IPS-18a (cell line): ENCODE measurements around the gene GRAP2.

Experiments
- H3K27ac ChIP-seq: one replicate; pipeline ENCODE4 v1.5.1; 2013; ENCODE audit warnings: low read length
- H3K27me3 ChIP-seq: one replicate; pipeline ENCODE4 v1.6.1; 2013; ENCODE audit warnings: mild to moderate bottlenecking, low read length; ENCODE audit not compliant: control insufficient read depth, insufficient read depth
- H3K36me3 ChIP-seq: one replicate; pipeline ENCODE4 v1.6.1; 2013; ENCODE audit warnings: low read depth, low read length; ENCODE audit not compliant: control insufficient read depth
- H3K4me1 ChIP-seq: one replicate; pipeline ENCODE4 v1.6.1; 2013; ENCODE audit warnings: low read depth, low read length; ENCODE audit not compliant: control insufficient read depth
- H3K4me3 ChIP-seq: one replicate; pipeline ENCODE4 v1.5.1; 2013; ENCODE audit warnings: low read length
- H3K9ac ChIP-seq: one replicate; pipeline ENCODE4 v1.6.1; 2013; ENCODE audit warnings: mild to moderate bottlenecking, low read length, moderate library complexity
- H3K9me3 ChIP-seq: one replicate; pipeline ENCODE4 v1.6.1; 2013; ENCODE audit warnings: low read depth, low read length; ENCODE audit not compliant: control insufficient read depth

GRAP2 gene

DNA sequence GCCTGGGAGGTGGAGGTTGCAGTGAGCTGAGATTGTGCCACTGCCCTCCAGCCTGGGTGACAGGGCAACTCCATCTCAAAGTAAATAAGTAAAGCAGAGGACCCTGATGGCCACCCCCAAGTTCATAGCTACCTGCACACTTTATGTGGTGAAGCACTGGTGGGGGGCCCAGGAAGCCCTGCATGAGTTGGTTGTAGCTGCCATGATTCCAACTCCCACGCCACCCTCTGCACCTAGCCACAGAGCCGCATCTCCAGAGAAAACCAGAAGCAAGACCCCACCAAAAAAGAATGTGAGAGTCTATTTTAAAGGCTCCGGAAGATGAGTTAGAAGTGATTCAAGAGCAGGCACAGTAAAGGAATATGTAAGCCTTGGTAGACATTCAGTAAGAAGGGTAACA is 38.9 kb downstream of the GRAP2 start:
- no peaks in the 10 kb centered on the region for H3K9me3 ChIP-seq
- H3K27me3 ChIP-seq, result no peaks in the 10 kb centered on the region
- peaks cover 48% of the 10 kb centered on the region for H3K4me1 ChIP-seq
- H3K4me3 ChIP-seq, result no peak overlapping the region
- no peaks in the 10 kb centered on the region for H3K36me3 ChIP-seq
- H3K9ac ChIP-seq, result no peak overlapping the region
- H3K27ac ChIP-seq, result no peak overlapping the region

DNA sequence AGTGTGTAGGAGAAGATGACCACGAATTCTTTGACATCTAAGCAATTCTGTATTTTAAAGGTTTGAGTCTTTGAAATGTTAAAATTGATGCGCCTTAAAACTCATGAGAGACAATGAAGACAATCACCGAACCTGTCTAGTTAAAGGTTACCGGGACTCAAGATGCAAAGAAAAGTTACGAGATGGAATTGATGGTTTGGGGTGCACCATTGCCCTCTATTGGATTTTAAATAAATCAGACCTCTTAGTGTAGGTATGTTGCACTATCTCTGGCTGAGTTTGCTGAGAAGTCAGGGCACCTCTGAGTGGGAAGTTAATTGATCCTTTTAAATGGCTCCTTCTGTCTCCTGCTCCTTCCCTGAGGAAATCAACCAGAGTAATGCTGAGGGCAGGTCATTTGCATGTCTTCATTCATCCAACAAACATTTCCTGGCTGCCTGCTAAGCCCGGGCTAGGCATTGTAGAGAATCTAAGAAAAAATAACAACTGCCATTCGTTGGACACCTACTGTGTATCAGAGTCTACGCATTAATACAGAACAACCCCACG is 39.9 kb downstream of the GRAP2 start:
- Histone ChIP-seq H3K4me1 (peaks cover 47% of the 10 kb centered on the region), H3K9ac (no peak overlapping the region), H3K4me3 (peak overlapping the region; percentile 23), H3K36me3 (no peaks in the 10 kb centered on the region), H3K27ac (no peak overlapping the region), H3K9me3 (no peaks in the 10 kb centered on the region), H3K27me3 (no peaks in the 10 kb centered on the region)

DNA sequence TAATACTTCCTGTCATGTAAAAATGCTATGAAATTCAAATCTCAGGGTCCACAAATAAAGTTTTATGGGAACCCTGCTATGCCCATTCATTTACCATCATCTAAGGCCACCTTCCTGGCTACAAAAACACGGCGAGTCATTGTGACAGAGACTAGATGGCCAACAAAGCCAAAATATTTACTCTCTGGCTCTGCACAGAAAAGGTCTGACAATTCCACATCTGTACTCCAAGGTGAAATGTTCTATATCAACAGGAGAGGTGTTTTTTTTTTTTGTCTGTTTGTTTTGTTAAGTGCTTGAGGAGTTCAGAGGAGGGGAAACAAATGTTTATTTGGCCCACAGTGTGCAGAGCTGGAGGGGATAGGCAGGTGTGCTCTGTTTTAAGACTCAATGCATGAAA is 40.7 kb downstream of the GRAP2 start:
- no peaks in the 10 kb centered on the region for H3K36me3 ChIP-seq
- H3K27ac ChIP-seq, result no peak overlapping the region
- H3K4me3 ChIP-seq, result no peak overlapping the region
- no peaks in the 10 kb centered on the region for H3K27me3 ChIP-seq
- no peak overlapping the region for H3K9ac ChIP-seq
- no peaks in the 10 kb centered on the region for H3K9me3 ChIP-seq
- peaks cover 52% of the 10 kb centered on the region for H3K4me1 ChIP-seq

DNA sequence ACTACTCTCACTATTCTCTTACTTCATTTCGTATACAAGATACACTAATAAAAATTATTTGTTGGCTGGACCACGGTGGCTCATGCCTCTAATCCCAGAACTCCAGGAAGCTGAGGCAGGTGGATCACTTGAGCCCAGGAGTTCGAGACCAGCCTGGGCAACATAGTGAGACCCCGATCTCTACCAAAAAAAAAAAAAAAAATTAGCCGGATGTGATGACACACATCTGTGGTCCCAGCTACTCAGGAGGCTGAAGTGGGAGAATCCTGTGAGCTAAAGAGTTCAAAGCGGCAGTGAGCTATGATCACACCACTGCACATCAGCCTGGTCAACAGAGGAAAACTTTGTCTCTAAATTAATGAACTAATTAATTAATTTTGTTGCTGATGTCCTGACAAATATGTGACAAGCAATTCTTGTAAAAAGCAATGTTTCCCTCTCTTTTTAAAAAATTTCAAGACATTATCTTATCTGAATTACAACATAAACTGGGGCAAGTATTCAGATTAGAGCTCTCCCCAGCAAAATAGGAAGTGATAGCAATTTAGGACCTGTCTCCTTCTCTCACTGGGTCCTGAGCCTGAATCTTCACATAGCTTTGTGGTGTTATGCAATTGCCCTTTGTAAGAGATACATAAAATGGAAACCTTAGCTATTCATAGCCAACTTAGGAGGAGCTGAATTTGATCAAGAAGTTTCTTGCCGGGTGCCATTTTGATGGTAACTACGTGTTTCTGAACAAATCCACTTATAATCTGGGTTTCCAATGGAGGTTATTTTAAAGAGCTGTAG is 41.8 kb downstream of the GRAP2 start:
- Histone ChIP-seq H3K9ac (no peak overlapping the region), H3K9me3 (no peaks in the 10 kb centered on the region), H3K27me3 (no peaks in the 10 kb centered on the region), H3K36me3 (no peaks in the 10 kb centered on the region), H3K4me3 (no peak overlapping the region), H3K4me1 (peaks cover 59% of the 10 kb centered on the region), H3K27ac (no peak overlapping the region)

DNA sequence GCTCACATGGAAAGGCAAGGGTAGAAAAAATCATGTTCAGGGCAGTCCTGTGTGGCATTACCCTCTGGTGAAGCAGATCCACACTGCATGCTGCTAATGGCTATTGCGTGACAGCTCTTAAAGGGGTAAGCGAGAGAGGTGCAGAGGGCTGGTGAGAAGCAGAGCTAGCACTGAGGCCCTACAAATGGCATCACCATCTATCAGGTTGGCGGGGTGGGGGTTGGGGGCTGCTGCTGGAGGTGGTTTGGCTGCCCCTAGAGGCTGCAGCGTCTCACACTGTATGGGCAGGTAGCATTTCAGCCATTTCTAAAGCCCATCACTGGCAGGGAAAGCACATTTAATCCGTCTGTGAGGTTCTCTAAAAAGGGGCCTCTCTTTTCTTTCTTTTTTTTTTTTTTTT is 42.5 kb downstream of the GRAP2 start:
- Histone ChIP-seq H3K27ac (no peak overlapping the region), H3K27me3 (no peaks in the 10 kb centered on the region), H3K36me3 (no peaks in the 10 kb centered on the region), H3K4me1 (peaks cover 59% of the 10 kb centered on the region), H3K9me3 (no peaks in the 10 kb centered on the region), H3K9ac (no peak overlapping the region), H3K4me3 (no peak overlapping the region)

DNA sequence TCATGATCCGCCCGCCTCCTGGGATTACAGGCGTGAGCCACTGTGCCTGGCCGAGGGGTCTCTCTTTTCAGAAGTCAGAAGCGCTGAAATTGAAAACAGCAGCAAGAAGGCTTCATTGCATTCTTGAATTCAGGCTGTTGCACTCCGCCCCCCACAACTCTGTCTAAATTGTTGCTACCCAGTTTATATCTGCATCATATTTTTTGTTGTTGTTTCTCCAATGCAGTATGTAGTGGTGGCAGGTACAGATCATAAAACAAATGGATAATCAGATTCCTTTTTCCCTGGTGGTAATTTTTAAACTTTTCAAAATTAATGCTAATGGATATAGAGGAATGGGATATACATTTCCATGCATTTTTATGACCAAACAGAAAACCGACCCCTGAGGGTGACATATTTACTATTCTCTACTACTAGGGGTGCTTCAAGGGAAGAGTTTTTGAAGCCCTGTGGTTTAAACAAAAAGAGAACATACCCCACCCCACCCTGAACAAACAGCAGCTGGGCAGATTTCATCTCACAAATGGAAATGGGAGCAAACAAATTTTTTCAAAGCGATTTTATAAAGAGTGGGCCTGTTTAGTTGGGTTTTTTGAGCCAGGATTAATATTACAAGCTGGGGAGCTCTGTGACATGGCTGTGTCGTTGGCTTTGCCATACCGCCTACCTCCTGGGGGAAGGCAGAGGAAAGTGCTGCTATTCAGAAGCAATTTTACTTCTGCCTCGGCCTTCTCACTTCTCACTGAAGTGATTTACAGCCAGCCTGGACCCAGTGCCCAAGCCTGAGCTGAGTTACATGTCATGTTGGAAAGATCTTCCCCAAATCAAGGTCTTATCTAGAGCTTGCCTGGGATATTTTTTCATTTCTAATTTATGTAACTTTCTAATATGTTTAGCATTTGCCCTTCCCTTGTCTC is 43.3 kb downstream of the GRAP2 start:
- Histone ChIP-seq H3K27ac (no peak overlapping the region), H3K27me3 (no peaks in the 10 kb centered on the region), H3K4me1 (peaks cover 59% of the 10 kb centered on the region), H3K9me3 (no peaks in the 10 kb centered on the region), H3K4me3 (no peak overlapping the region), H3K9ac (no peak overlapping the region), H3K36me3 (no peaks in the 10 kb centered on the region)

DNA sequence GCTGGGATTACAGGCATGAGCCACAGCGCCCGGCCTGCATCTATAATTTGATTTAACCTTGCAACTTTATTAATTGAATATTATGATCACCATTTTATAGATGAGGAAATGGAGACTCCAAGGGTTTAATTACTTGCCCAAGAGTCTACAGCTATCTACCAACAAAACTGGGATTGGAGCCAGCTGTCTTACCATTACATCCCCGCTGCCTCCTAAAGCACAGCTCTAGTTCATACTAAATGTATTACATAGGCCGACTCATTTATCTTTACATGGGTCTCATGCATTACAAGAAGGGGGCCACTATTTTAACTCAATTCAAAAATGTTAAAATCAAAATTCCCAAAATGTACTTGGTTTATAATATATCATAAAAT is 45.2 kb downstream of the GRAP2 start:
- Histone ChIP-seq H3K9ac (no peak overlapping the region), H3K27me3 (no peaks in the 10 kb centered on the region), H3K4me1 (peaks cover 50% of the 10 kb centered on the region), H3K36me3 (no peaks in the 10 kb centered on the region), H3K4me3 (no peak overlapping the region), H3K27ac (no peak overlapping the region), H3K9me3 (no peaks in the 10 kb centered on the region)

DNA sequence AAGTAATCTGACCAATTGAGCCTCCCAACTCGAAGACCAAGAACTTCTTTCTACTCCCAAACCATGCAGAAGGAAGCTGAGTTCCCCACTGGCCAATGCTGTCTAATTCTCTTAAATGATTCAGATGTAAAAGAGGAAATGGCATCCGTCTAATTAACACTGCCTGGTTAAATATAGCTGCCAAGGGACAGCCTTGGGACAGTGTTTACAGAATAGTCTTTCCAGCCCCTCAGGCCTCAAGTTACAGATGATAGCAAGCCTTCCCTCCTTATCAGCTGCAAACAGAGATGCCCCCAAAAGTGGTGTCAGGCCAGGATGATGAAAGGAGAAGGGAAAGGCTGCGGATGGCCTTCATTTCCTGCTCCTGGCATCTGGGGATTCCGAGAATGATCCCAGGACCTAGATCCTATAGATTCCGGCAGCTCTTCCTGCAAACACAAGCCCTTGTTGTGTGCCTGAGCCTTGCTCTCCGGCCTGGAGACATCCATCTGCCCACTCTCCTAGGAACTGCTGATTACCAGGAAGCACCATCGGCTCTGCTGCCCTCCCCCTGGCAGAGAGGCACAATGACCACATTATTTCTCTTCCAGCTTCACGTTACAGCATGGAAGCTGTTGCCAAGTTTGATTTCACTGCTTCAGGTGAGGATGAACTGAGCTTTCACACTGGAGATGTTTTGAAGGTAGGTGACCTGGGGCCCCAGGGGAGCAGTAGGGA is 45.8 kb downstream of the GRAP2 start:
- peaks cover 45% of the 10 kb centered on the region for H3K4me1 ChIP-seq
- H3K4me3 ChIP-seq, result no peak overlapping the region
- no peak overlapping the region for H3K27ac ChIP-seq
- no peak overlapping the region for H3K9ac ChIP-seq
- no peaks in the 10 kb centered on the region for H3K27me3 ChIP-seq
- H3K36me3 ChIP-seq, result no peaks in the 10 kb centered on the region
- H3K9me3 ChIP-seq, result no peaks in the 10 kb centered on the region

DNA sequence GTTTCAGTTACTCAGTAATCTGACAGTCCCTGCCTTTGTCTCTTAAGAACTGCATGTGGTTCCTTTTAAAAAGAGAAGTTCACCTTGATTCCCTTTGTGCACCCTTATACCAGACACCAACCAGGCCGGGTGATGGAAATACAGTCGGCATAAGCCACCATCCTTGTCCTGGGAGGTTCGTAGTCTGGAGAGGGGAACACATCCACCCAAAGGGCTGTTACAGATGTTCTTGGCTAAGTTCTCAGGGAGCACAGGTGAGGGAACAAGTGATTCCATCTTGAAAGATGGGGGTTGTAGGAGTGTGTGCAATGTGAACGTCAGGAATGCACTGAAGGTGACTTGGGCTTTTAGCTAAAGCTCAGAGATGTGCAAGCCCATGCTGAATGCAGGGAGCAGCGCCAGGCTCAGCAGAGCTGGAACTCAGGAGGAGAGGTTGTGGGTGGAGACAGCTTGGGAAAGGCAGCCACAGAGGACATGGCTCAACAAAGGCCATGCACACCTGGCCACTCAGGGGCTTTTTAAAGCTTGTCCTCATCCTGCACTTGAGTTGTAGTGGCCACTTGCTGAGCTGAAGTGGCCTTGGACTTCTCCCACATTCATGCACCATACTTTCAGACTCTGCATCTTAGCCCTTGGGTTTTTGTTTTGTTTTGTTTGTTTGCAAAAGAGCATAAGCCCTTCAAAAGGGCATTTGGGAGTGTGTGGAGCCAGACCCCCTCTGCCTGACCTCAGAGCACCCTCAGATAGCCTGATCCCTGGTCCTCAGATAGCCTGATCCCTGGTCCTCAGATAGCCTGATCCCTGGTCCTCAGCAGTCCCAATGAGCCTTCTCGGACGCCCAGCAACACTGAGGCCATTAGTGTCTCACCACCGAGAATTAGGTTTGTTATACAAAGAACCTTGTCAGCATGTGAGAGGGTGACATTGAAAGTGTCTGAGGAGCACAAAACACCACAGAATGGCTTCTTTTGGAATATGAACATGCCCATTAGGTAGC is 46.6 kb downstream of the GRAP2 start:
- H3K4me3 ChIP-seq, result no peak overlapping the region
- H3K4me1 ChIP-seq, result peaks cover 38% of the 10 kb centered on the region
- no peaks in the 10 kb centered on the region for H3K9me3 ChIP-seq
- no peaks in the 10 kb centered on the region for H3K27me3 ChIP-seq
- H3K36me3 ChIP-seq, result no peaks in the 10 kb centered on the region
- no peak overlapping the region for H3K9ac ChIP-seq
- H3K27ac ChIP-seq, result no peak overlapping the region

DNA sequence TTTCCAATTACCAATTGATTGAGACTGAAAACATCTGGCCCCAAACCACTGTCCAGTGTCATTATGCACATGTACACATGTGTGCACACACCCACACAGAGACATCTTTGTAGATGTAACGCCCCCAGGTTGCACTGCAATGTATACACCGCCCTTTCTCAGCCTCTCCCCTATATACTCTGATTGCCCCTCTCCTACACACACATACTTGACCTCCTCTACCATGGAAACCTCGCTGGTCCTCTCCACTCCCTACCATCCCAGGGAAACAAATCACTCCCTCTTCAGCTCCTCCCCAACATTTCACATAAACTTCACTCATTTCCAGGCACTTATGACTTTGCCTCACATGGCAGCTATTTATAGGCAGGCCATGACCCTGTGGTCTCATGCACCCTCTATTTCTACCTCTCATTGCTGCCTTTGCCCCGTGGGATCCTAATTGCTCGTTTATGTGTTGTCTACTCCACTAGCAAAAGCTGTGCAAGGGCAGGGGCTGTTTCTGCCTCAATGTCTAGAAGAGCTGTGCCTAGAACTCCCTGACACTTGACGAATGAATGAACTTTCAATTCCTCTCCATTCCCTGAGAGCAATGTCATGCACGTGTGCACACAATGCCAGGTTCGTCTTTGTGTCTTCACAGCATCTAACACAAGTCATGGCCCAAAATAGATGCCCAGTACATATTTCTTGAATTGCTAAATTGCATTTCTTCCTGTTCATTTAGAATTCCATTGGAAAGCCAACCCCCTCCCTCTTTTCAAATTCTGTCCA is 49.3 kb downstream of the GRAP2 start:
- no peak overlapping the region for H3K27ac ChIP-seq
- H3K36me3 ChIP-seq, result no peaks in the 10 kb centered on the region
- peaks cover 19% of the 10 kb centered on the region for H3K4me1 ChIP-seq
- no peaks in the 10 kb centered on the region for H3K9me3 ChIP-seq
- no peaks in the 10 kb centered on the region for H3K27me3 ChIP-seq
- H3K4me3 ChIP-seq, result no peak overlapping the region
- H3K9ac ChIP-seq, result no peak overlapping the region
